Measurements from ENCODE around the gene MYBPC2. TPM values are rescaled to one million over a fixed set of nuclear protein-coding genes. Genes with fewer than 3 reads are reported as not detected.

MYBPC2 gene
- total RNA-seq, 2 donors from 2014 or later, result 0.07 to 0.08 TPM

DNA sequence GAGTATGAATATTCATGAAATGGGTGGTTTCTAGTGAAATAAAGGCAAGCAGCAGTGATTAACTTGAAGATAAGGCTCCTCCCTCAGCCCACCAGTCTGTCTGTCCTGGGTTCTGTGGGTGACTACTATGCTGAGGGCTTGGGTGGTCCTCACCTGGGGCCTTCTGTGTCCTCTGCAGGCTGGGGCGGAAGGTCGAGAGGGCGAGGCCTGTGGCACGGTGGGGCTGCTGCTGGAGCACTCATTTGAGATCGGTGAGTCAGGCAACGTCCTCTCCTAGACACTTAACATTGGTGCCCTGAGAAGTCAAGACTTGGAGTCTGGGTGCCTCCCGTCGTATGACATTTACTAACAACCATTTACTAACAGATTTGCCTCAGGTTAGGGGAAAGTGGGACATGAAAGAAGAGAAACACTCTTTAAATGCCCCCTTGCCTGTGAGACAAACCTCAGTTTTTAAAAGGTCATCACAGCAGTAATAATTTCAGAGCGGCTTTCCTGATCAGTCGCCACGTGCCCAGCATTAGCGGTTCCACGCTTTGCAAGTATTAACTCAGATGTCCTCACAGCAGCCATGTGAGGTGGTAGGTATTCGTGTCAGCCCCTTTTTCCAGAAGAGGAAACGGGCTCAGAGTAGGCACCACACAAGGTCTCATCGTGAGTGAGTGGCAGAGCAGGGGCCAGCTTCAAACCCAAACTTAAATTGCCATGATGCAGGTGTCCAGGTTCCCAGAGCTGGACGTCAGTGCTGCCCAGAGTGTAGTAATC lies 45.2 kb downstream of the MYBPC2 start:
- Mint-ChIP-seq H3K27me3 (no peaks in the 10 kb centered on the region), H3K36me3 (ENCODE audit: low read depth) (peaks cover 3% of the 10 kb centered on the region), H3K4me1 (peaks cover 26% of the 10 kb centered on the region), H3K4me3 (peak overlapping the region; percentile 98), H3K27ac (peak overlapping the region; percentile 93)
- ATAC-seq (no peak), DNase-seq (no peak)
- no peaks in the 10 kb centered on the region for H3K9me3 ChIP-seq (ENCODE audit: control insufficient read depth, low read length, poor library complexity, severe bottlenecking)

GRCh38 chr19:50478901-50479715 lies 46.4 kb downstream of the MYBPC2 start:
- H3K27me3 Mint-ChIP-seq, result no peaks in the 10 kb centered on the region
- peaks cover 31% of the 10 kb centered on the region for H3K4me1 Mint-ChIP-seq
- no peak for ATAC-seq
- no peaks in the 10 kb centered on the region for H3K9me3 ChIP-seq (ENCODE audit: control insufficient read depth, low read length, poor library complexity, severe bottlenecking)
- H3K27ac Mint-ChIP-seq, result no peak overlapping the region
- no peak for DNase-seq
- H3K36me3 Mint-ChIP-seq (ENCODE audit: low read depth), result peaks cover 3% of the 10 kb centered on the region
- H3K4me3 Mint-ChIP-seq, result peak overlapping the region; percentile 19

- no peak overlapping the region for H3K27ac Mint-ChIP-seq
- H3K4me1 Mint-ChIP-seq, result peaks cover 31% of the 10 kb centered on the region
- no peak overlapping the region for H3K4me3 Mint-ChIP-seq
- DNase-seq (no peak), ATAC-seq (no peak)
- H3K9me3 ChIP-seq (ENCODE audit: control insufficient read depth, low read length, poor library complexity, severe bottlenecking), result no peaks in the 10 kb centered on the region
- peaks cover 3% of the 10 kb centered on the region for H3K36me3 Mint-ChIP-seq (ENCODE audit: low read depth)
- H3K27me3 Mint-ChIP-seq, result no peaks in the 10 kb centered on the region
These were observed 47.1 kb downstream of the MYBPC2 start for GRCh38 chr19:50479761-50480251.

- Mint-ChIP-seq H3K4me3 (no peak overlapping the region), H3K27me3 (no peaks in the 10 kb centered on the region), H3K4me1 (peaks cover 29% of the 10 kb centered on the region), H3K36me3 (ENCODE audit: low read depth) (peaks cover 6% of the 10 kb centered on the region), H3K27ac (peak overlapping the region; percentile 85)
- ATAC-seq, result no peak
- DNase-seq, result no peak
- no peaks in the 10 kb centered on the region for H3K9me3 ChIP-seq (ENCODE audit: control insufficient read depth, low read length, poor library complexity, severe bottlenecking)
These were observed 47.8 kb downstream of the MYBPC2 start for GRCh38 chr19:50480281-50481111.

GRCh38 chr19:50481351-50482149 lies 48.9 kb downstream of the MYBPC2 start:
- Mint-ChIP-seq H3K27me3 (no peaks in the 10 kb centered on the region), H3K4me1 (peaks cover 23% of the 10 kb centered on the region), H3K4me3 (no peak overlapping the region), H3K27ac (peak overlapping the region; percentile 85), H3K36me3 (ENCODE audit: low read depth) (peaks cover 6% of the 10 kb centered on the region)
- ATAC-seq (no peak), DNase-seq (no peak)
- no peaks in the 10 kb centered on the region for H3K9me3 ChIP-seq (ENCODE audit: control insufficient read depth, low read length, poor library complexity, severe bottlenecking)

DNA sequence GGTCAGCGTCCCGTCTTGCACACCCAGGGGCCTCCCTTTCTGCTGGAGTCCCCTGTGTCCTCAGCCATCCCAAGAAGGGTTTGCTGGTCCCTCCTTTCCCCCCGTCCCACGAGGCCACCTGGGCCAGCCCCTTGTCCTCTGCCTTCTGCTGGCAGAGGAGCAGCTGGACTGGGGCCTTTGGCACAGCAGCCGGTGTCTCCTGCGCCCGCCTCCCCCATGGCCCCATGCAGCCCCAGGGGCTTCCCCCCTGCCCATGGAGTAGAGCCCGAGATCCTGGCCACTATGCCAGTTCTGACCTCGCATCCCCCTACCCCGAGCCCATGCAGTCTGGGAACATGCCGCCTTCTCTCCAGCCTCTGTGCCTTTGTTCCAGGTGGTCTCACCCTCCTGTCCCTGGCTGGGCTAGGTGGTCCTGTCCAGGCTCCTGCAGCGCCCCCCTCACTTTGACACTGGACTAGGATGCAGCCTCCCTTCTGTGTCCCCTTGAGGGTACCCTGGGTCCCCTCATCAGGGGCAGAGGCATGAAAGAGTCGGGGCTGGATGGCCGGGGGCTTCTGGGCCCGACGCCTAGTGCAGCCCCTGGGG lies 49.7 kb downstream of the MYBPC2 start:
- Mint-ChIP-seq H3K36me3 (ENCODE audit: low read depth) (peaks cover 6% of the 10 kb centered on the region), H3K4me1 (peaks cover 21% of the 10 kb centered on the region), H3K27me3 (no peaks in the 10 kb centered on the region), H3K4me3 (no peak overlapping the region), H3K27ac (no peak overlapping the region)
- no peak for ATAC-seq
- DNase-seq, result no peak
- H3K9me3 ChIP-seq (ENCODE audit: control insufficient read depth, low read length, poor library complexity, severe bottlenecking), result no peaks in the 10 kb centered on the region

- no peaks in the 10 kb centered on the region for H3K9me3 ChIP-seq (ENCODE audit: control insufficient read depth, low read length, poor library complexity, severe bottlenecking)
- H3K36me3 Mint-ChIP-seq (ENCODE audit: low read depth), result peaks cover 6% of the 10 kb centered on the region
These were observed 50.2 kb downstream of the MYBPC2 start for GRCh38 chr19:50482916-50483315.

GRCh38 chr19:50485284-50485955 lies 52.7 kb downstream of the MYBPC2 start:
- peak overlapping the region; percentile 39 for H3K27ac Mint-ChIP-seq
- ATAC-seq (no peak), DNase-seq (no peak)
- peaks cover 11% of the 10 kb centered on the region for H3K36me3 Mint-ChIP-seq (ENCODE audit: low read depth)
- H3K9me3 ChIP-seq (ENCODE audit: control insufficient read depth, low read length, poor library complexity, severe bottlenecking), result no peaks in the 10 kb centered on the region
- peaks cover 31% of the 10 kb centered on the region for H3K4me1 Mint-ChIP-seq
- no peaks in the 10 kb centered on the region for H3K27me3 Mint-ChIP-seq
- H3K4me3 Mint-ChIP-seq, result peak overlapping the region; percentile 9

More at GRCh38 chr19:50482916-50483315, 50.2 kb downstream of the MYBPC2 start:
- Mint-ChIP-seq H3K27me3 (no peaks in the 10 kb centered on the region), H3K4me3 (no peak overlapping the region), H3K27ac (peak overlapping the region; percentile 16), H3K4me1 (peaks cover 20% of the 10 kb centered on the region)
- DNase-seq (no peak), ATAC-seq (no peak)

DNA sequence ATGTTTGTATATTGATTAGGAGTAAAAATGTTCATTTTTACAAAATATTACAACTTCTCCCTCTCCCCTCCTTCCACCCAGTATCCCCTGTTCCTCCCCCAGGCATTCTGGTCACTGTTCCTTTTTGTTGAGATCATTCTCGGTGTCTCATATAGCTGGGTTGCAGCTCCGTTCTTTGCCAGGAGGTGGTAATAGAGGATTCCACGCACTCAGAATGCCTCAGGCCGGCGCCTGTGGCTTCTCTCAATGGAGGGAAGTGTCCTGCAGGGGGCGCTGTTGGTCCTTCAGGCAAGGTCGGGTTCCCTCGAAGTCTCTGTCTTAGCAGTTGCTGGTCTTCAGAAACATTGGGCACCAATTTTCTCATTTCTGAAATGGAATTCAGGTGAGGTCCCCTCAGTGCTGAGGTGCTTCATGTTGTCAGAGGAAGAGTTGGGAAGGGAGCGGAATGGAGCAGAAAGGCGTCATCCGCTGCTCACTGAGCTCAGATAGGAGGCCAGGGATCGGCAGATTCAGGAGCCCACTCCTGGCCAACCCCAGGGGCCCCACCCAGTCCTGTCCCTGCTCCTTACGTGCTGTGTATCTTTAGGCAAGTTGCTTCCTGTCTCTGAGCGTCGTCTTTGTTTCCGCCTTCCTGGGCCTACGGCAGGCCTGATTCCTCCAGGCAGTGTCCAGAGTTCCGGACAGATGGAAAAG lies 54.3 kb downstream of the MYBPC2 start:
- H3K4me1 Mint-ChIP-seq, result peaks cover 38% of the 10 kb centered on the region

DNA sequence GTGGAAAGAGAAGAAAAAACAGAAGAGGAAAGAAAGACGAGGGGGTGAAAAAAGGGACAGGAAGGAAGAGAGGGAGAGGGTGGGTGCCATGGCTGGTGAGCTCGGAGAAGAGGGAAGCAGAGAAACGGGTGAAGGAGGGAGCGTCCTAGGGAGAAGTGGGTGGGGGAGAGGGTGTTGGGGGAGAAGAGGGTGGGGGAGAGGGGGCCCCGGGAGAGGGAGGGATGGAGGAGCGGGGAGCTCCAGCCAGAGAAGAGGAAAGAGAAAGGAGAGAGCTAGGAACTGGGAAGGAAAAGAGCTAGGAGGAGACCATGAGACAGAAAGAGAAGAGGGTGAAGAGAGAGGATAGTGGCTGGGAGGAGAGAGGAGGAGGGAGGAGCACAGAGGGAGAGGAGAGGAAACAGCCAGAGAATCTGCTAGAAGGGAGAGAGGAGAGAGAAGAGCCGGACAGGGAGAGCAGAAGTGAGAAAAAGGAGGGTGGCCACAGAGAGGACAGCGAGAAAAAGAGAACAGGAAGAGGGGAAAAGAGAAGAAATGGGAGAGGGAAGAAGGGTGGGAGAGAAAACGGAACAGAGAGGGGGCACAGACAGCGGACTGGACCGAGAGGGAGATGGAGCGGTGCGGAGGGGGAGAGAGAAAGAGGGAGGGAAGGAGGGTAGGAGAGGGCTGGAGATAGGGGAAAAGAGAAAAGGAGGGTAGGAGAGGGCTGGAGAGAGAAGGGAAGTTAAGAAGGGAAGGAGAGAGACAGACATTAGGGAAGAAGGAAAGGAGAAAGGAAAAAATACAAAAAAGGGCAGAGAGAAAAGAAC lies 55.9 kb downstream of the MYBPC2 start:
- no peaks in the 10 kb centered on the region for H3K27me3 Mint-ChIP-seq
- peaks cover 39% of the 10 kb centered on the region for H3K4me1 Mint-ChIP-seq
- H3K9me3 ChIP-seq (ENCODE audit: control insufficient read depth, low read length, poor library complexity, severe bottlenecking), result no peaks in the 10 kb centered on the region
- peak overlapping the region; percentile 74 for H3K27ac Mint-ChIP-seq
- ATAC-seq (no peak), DNase-seq (no peak)
- H3K36me3 Mint-ChIP-seq (ENCODE audit: low read depth), result peaks cover 13% of the 10 kb centered on the region
- H3K4me3 Mint-ChIP-seq, result peak overlapping the region; percentile 71

More for the DNA sequence above, 54.3 kb downstream of the MYBPC2 start:
- DNase-seq (peak in 1 of 3 donors; percentile 46), ATAC-seq (peak; percentile 40)
- peak overlapping the region; percentile 74 for H3K27ac Mint-ChIP-seq
- no peak overlapping the region for H3K4me3 Mint-ChIP-seq
- no peaks in the 10 kb centered on the region for H3K9me3 ChIP-seq (ENCODE audit: control insufficient read depth, low read length, poor library complexity, severe bottlenecking)
- H3K27me3 Mint-ChIP-seq, result no peaks in the 10 kb centered on the region
- peaks cover 13% of the 10 kb centered on the region for H3K36me3 Mint-ChIP-seq (ENCODE audit: low read depth)

All from T-helper 17 cell (primary cell).